Glomerular endothelial cell (primary cell): ENCODE measurements around the gene MTCH1. TPM values are rescaled to one million over a fixed set of nuclear protein-coding genes. Genes with fewer than 3 reads are reported as not detected.

Experiments used
- DNase-seq: peaks from one replicate; pipeline ENCODE4 v3.0.0-alpha.2; 2011; ENCODE audit warnings: low read depth, low spot score; ENCODE audit errors: extremely low read depth
- total RNA-seq: library from RNA; depleted of rRNA; stranded (reverse); fragments of >200 nt; gene quantifications from 2 replicates; pipeline ENCODE4 v1.2.3, GENCODE V29; 2015

Gene MTCH1
- total RNA-seq, 1 donor from 2014 or later, result 263 TPM

- DNase-seq, result no peak
Measured at GRCh38 chr6:37017606-37018197, 31.7 kb upstream of the MTCH1 start.

GRCh38 chr6:37016995-37017394 lies 31.0 kb upstream of the MTCH1 start:
- no peak for DNase-seq

GRCh38 chr6:37015532-37015931 lies 29.5 kb upstream of the MTCH1 start:
- DNase-seq, result no peak

- DNase-seq, result no peak
Measured at GRCh38 chr6:37014667-37015066, 28.7 kb upstream of the MTCH1 start.

GRCh38 chr6:37013516-37014491 lies 27.8 kb upstream of the MTCH1 start:
- DNase-seq, result no peak

GRCh38 chr6:37011656-37012378 lies 25.8 kb upstream of the MTCH1 start:
- DNase-seq, result no peak

GRCh38 chr6:37010402-37010892 lies 24.5 kb upstream of the MTCH1 start:
- DNase-seq, result no peak

- no peak for DNase-seq
Measured at GRCh38 chr6:37008484-37009465, 22.8 kb upstream of the MTCH1 start.

- no peak for DNase-seq
Measured at GRCh38 chr6:37007340-37008043, 21.5 kb upstream of the MTCH1 start.

GRCh38 chr6:37006793-37007339 lies 20.9 kb upstream of the MTCH1 start:
- DNase-seq, result no peak

GRCh38 chr6:37005827-37006567 lies 20.0 kb upstream of the MTCH1 start:
- no peak for DNase-seq

GRCh38 chr6:37005061-37005810 lies 19.2 kb upstream of the MTCH1 start, which contains the start of gene FGD2:
TSS of gene FGD2 (plus strand) at chr6:37005655. CDS start at chr6:37005818, 163 bp downstream.
- DNase-seq, result no peak

- DNase-seq, result no peak
Measured at GRCh38 chr6:37004044-37004980, 18.3 kb upstream of the MTCH1 start.

GRCh38 chr6:36999751-37000125 lies 13.7 kb upstream of the MTCH1 start:
- DNase-seq, result no peak

GRCh38 chr6:36999061-36999750 lies 13.2 kb upstream of the MTCH1 start:
- DNase-seq, result no peak

GRCh38 chr6:36998723-36999038 lies 12.7 kb upstream of the MTCH1 start:
- DNase-seq, result no peak
